EH (cell line): ENCODE measurements around the gene GABRB3.

Source experiments
- DNase-seq: peaks from one replicate; pipeline ENCODE4 v3.0.0-alpha.2; 2015; ENCODE audit warnings: low read depth

The GABRB3 gene

GRCh38 chr15:26676115-26676514 is 96.8 kb downstream of the GABRB3 start:
- DNase-seq, result no peak

GRCh38 chr15:26674467-26674866 is 98.4 kb downstream of the GABRB3 start:
- DNase-seq, result no peak

- no peak for DNase-seq
Observed at GRCh38 chr15:26673445-26673844, 99.4 kb downstream of the GABRB3 start.

- no peak for DNase-seq
Observed at GRCh38 chr15:26670116-26670515, 102.8 kb downstream of the GABRB3 start.

GRCh38 chr15:26667222-26667988 is 105.5 kb downstream of the GABRB3 start:
- DNase-seq, result no peak

DNA sequence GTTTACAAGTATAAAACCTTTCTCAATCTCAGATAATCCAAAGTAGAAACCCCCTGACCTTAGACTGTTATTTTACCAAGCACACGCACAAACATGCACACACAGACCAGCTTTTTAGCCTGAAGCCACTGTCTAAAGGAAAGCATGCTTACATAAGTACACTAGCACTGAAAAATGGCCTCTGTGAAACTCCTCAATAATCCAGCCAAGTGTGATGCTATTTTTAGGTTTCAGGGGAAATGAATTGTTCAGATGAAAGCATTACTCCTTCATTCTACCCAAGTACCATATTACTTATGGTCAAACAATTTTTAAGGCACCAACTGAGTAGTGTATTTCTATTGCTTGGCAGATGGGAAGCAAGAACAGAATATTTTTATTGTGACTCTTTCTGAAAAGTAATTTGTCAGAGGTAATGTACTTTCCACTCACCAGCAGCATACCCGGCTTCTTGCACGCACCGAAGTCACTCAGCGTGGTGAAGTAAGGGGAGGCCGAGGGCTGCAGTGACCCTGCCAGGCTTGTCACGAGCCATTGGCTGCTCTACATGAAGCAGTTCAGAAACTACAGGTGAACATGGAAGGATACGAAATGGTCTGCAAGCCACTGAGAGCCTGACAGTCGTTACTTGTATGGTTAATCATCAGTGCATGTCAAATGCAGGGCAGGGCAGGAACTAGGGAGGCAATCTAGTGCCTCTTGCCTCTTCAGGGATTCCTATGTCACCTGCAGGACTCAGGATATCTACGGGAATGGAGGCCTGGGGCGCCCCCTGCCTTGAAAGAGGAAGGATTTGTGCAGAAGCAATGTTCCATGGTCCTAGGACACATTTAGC is 106.7 kb downstream of the GABRB3 start:
- no peak for DNase-seq

DNA sequence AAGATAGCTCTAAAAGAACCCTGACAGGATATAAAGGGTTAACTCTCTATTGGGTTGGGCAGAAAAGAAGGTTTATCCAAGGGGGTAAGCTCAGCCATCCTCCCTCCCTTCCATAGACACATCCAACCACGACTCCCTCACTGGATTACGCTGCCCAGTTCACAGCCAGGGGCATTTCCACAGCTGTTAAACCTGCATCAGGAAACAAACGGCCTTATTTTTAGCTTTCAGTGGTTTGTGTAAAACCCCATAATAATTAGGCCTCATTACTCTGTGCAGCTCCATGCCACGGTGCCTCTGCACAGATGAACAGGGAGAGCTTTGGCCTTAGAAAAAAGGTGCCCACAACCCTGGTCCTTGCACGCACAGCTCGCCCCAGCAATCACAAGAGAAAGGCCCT is 110.6 kb downstream of the GABRB3 start:
- DNase-seq, result no peak

DNA sequence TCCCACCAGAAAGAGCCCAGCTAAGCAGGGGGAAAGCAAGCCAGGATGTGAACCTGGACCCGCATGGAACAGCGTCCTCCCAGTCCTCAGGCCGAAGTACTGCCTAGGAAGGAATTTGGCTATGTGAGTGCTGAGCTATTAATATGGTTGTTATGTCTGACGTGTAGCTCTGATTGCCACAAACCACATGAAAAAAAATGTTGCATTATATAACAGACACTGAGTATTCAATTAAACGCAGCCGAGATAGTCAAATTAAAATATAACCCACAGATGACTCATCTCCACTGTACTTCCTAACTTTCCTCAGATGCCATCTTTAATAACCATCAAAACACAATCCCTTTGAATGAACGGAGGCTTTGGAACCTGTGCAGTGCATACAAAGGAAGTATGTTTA is 111.1 kb downstream of the GABRB3 start:
- DNase-seq, result no peak

DNA sequence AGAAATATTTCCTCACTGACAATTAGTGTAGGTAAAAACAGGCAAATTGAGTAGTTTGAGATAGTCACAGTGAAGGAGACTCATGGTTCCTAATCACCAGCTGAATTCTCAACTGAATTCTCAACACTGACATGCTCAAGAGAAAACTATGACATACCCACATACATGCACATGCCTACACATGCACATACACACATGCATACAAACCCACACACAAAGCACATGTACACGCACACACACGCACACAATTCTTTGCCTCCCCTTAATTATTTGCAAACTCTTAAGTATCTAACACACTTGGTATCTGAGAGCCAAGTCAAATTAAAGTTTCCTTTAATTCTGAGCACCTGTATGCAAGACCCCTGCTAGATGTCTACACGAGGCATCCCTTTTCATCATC is 111.8 kb downstream of the GABRB3 start:
- no peak for DNase-seq

DNA sequence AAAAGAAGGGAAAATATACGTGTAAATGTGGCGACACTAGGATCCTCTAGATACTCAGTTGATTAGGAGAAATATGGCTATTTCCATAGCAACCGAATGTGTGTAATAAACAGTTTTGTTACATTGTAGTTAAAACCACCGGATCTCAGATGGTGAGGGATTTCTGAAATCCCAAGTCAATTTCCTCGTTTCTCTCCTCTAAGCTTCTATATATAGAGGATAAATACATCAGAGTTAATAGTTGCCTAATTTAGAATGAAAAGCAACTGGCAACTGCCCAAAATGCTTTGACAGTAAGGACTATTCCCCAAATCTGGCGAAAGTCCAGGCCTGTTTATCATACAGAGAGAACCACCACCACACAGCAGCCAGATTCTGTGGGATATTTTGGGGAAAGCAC is 112.6 kb downstream of the GABRB3 start:
- no peak for DNase-seq

GRCh38 chr15:26658290-26658689 is 114.6 kb downstream of the GABRB3 start:
- no peak for DNase-seq

- no peak for DNase-seq
Observed at GRCh38 chr15:26656080-26656479, 116.8 kb downstream of the GABRB3 start.

DNA sequence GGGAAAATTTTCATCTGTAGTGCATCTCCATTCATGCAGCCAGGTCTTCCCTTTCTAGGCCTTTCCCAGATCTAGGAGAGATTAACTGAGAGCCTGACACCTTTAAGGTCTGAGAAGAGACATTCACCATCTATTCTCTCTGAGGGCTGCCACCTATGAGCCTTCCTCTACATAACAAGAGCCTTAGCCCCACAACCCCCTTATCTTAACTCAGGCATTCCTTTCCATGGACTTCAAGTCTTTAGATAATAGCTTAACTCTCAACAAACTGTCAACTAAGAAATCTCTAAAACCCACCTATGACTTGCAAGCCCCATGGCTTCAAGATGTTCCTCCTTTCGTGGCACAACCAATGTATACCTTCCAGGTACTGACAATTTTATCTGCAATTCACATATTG is 121.0 kb downstream of the GABRB3 start:
- DNase-seq, result no peak

GRCh38 chr15:26648676-26649075 is 124.2 kb downstream of the GABRB3 start:
- DNase-seq, result no peak

- no peak for DNase-seq
Observed at GRCh38 chr15:26644948-26645347, 127.9 kb downstream of the GABRB3 start.

- no peak for DNase-seq
Observed at GRCh38 chr15:26641144-26641543, 131.7 kb downstream of the GABRB3 start.

GRCh38 chr15:26640601-26641000 is 132.3 kb downstream of the GABRB3 start:
- DNase-seq, result no peak

- DNase-seq, result no peak
Observed at GRCh38 chr15:26639966-26640365, 132.9 kb downstream of the GABRB3 start.

- no peak for DNase-seq
Observed at GRCh38 chr15:26635614-26636013, 137.3 kb downstream of the GABRB3 start.

DNA sequence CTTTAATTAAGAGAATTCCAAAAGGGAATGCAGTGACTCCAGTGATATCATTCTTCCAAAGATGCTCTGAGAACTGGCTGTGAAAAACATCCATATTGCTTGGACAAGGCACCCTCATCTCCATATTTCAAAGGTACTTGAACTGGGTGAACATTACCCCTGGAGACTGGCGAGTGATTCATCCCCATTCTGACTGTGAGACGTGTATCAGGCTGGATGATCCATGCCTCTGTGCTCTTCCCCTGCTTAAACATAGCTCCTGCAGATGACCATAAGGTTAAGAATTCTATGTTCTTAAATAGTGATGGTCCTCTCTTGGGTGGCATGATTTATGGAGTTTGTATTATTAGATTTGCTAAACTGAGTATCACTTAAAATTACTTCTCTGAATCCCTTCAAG is 137.8 kb downstream of the GABRB3 start:
- no peak for DNase-seq

DNA sequence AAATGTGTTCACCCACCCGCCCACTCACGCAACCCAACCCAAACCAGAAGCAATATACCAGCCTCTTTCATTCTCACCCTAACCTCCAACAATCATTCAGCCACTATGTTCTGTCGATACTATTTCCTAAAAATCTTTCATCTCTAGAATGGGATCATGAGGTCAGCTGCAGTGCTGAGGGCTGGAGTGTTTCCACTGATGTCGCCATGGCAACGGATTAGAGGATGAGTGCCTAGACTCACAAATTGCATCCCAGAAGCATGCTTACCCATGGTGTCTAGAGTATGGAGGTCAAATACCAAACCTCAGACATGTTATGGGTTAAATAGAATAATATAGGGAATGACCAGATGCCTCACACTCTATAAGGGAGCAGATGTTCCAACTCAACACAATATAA is 138.5 kb downstream of the GABRB3 start:
- no peak for DNase-seq

DNA sequence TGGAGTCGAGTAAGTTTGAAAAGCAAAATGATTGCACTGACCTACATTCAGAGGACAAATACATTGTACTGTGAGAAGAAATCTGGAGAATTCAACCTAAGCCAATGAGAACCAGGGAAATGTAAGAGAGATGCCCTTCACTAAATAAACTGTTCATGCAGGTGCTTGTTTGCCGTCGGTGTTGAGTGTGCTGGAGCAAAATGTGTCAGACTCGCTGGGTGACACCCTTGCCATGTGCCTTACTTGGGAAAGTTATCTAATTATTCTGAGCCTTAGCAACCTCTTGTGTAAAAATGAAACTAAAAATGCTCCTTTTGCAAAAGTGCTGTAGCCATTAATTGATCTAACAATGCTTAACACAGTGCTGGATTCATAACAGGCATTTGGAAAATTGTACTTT is 140.4 kb downstream of the GABRB3 start:
- no peak for DNase-seq

DNA sequence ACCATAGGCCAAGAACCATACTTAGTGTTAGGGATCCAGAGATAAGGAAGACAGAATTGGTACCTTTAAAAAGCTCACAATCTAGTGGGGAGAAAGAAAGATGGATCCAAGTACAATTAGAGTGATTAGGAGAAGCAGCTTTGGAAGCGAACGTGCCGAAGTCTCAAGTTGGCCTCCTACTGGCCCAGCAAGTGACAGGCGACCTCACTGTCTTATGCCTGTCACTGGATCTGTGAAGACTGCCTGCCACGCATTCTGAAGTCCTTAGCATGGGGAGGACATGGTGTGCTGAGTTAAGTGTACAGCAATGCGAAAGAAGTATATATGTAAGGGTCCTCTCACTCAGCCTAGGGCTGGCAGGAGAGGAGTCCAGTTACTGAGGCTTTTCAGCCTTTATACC is 141.0 kb downstream of the GABRB3 start:
- DNase-seq, result no peak

DNA sequence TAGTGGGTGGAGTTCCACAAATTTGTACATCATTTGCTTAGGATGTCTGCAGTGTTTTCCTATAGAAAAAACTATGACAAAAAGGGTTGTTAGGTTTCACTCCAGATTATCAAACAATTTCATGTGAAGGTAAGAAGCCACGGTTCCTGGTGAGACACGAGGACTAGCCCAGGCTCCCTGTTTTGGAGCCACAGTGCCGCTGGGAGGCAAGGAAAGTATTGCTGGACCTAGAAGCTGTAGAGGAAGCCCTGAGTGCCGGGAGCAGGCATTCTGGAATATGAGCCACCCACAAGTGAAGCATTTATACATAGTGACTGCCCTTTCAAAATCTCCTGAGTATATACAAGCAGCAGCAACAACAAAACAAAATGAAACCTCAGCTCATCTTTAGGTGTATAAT is 142.0 kb downstream of the GABRB3 start:
- DNase-seq, result no peak
